GM18870 (cell line): ENCODE results near the gene TMEM203.

Experiments
- ATAC-seq: cut with Tn5 transposase; IDR thresholded peaks from one replicate; pipeline ENCODE4 v1.9.1; 2021; ENCODE audit warnings: moderate library complexity; ENCODE audit not compliant: unreplicated experiment

The TMEM203 gene

DNA sequence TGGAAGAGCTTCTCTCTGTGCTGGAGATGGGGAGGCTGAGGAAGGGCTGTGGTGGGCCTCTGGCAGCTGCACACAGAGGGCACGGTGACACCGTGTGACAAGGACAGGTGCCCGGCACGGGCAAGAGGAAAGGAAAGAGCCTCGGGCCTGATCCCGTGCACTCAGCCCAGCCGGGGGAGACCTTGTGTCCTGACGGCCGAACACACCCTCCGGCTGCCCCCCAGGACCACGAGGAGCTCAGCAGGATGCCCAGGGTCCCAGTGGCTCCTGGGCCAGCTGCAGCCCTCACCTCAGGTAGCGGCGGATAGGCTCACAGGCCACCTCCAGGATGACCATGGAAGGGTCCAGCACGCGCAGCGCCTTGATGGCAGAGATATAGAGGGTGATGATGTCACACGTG, 22.6 kb downstream of the TMEM203 start:
- ATAC-seq = no peak

GRCh38 chr9:137181680-137182079, 23.8 kb downstream of the TMEM203 start:
- no peak for ATAC-seq

DNA sequence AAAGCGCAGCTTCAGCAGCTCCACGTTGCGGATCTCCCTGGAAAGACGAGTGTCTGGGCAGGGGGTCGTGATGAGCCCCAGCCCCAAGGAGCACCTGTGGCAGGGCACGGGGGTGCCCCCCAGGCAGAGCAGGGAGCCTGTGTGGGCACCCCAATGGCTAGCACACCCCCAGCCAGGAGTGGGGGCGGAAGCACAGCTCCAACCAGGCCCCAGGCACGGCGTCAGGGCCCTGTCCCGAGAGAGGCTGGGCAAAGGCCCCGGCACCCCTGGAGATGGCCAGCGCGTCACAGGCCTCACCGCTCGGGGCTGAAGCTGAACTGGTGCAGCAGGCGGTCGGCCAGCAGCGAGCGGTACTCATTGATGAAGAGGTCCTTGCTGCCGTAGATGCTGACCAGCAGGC, 25.0 kb downstream of the TMEM203 start:
- ATAC-seq = no peak

- ATAC-seq = no peak
These were observed 25.7 kb downstream of the TMEM203 start for GRCh38 chr9:137179761-137180160.

- no peak for ATAC-seq
These were observed 26.4 kb downstream of the TMEM203 start for GRCh38 chr9:137178939-137179630.

DNA sequence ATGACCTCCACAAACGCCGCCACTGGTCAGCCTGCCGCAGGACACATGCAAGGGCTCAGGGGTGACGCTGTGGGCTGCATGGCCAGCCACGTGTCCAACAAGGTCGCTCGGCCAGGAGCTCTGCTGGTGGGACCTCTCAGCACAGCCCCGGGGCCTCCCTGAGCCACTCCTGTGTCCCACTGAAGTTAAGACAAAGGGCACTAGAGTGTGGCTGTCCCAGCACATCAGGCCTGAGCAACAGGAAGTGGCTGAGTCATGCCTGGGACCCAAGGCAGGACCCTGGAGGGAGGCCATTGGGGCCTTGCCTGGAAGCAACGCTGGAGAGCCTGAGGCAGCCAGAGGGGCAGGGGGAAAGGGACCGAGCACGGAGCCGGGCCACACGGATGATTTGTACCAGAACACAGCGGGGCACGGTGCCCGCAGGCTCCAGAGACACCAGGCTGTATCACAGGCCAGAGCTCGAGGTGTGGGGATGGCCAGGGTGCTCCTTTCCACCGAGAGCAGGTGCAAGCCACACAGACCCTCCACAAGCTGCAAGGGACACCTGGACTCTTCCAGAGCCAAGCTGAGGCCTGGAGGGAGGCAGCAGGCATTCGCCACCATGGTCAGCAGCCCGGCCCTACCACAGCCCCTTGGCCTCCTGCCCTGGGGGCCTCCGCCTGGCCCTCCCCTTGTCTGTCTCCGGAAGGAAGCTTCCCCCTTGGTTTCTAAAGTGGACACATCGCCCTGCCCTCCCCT, 27.1 kb downstream of the TMEM203 start:
- no peak for ATAC-seq

DNA sequence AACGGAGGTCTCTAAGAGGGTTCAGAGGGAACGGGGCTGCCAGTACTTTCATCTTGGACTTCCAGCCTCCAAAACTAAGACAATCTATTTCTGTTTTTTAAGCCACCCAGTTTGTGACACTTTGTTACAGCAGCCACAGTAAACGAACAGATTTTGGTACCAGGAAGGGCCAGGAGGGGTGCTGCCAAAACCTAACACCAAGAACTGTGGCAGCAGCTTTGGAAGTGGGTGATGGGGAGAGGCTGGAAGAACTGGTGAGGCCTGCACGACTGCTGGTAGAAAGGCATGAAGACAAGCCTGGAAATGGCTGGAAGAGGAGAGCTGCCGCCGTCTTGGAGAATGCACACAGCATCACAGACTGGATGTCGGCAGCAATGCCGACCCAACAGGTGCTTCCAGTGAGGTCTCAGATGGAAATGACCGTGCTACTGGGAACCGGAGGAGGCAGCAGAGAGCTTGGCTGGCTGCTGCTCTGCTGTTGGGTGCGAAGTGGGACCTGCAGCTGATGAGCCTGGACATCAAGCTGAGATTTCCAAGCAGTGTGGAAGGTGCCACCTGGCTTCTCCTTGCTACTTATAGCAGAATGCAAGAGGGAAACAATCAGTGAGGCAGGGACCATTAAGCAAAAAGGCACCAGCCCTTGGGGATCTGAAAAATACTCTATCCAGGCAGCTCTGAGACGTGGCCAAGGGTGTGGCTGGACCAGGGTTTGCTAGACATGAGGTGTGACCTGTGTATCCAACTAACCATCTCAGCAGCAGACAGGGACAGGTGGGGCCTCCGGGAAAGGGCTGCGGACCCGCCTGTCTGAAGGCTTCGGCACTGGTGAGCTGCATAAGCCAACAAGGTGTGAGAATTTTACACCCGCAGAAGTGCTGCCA, 28.9 kb downstream of the TMEM203 start:
- ATAC-seq = no peak

GRCh38 chr9:137175345-137175961, 30.0 kb downstream of the TMEM203 start:
- ATAC-seq = no peak

DNA sequence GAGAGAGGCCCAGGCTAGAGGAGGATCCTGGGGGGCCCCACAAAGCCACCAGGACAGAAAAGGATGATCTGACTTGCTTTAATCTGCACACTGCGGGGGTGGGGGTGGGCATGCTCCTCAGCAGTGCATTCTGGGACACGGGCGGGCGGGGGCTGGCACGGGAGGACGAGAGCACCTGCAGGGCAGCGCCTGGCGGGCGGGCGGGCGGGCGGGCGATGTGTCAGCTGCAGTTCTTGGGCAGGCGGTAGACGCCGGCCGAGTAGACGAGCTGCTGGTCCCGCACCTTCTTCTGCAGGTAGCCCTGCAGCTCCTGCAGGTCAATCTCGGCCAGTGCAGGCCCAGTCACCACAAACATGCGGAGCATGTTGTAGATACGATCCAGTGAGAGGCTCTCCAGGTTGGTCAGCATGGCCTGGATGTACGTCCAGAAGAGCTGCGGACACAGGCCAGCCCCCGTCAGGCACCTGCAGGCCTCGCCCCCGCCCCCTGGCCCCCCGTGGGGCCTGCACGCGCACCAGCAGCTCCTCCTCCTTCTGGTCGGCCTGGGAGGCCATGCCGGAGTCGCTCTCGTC, 30.6 kb downstream of the TMEM203 start:
- ATAC-seq = no peak

DNA sequence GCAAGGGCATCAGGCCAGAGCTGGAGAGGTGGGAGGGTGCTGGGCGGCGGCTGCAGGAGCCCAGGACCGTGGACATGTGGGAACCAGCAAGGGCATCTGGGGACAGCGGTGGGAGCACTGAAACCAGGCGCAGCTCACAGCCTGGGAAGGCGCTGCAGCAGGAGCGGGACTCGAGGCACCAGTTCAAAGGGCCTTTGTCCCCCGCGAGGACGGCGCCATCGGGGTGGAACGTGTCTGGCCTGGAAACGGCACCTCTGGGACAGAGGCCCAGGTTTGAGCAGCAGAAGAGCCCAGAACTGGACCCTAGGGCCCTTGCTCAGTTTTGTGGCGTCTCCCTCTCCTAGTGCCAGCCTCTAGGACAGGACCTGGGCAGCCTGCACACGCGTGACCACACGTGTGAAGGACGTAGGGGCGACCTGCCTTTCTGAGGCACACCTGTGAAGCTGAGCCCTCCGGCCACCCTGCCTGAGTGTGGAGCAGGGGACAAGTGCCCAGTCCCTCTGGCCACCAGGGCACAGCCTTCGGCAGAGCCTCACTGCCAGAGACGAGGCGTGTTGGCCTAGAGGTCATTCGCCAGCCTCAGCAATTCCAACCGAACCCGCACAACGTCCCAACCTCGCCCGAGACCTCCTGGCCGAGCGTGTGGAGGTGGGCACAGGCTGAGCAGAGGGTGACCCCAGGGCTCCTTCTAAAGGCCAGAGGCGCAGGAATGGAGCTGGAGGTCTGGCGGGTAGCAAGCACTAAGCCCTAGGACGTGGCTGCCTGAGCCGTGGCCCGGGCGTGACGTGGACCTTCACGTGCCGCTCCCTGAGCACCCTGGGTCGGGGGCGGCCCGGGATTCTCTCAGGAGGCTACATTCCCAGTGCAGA, 31.4 kb downstream of the TMEM203 start:
- no peak for ATAC-seq

DNA sequence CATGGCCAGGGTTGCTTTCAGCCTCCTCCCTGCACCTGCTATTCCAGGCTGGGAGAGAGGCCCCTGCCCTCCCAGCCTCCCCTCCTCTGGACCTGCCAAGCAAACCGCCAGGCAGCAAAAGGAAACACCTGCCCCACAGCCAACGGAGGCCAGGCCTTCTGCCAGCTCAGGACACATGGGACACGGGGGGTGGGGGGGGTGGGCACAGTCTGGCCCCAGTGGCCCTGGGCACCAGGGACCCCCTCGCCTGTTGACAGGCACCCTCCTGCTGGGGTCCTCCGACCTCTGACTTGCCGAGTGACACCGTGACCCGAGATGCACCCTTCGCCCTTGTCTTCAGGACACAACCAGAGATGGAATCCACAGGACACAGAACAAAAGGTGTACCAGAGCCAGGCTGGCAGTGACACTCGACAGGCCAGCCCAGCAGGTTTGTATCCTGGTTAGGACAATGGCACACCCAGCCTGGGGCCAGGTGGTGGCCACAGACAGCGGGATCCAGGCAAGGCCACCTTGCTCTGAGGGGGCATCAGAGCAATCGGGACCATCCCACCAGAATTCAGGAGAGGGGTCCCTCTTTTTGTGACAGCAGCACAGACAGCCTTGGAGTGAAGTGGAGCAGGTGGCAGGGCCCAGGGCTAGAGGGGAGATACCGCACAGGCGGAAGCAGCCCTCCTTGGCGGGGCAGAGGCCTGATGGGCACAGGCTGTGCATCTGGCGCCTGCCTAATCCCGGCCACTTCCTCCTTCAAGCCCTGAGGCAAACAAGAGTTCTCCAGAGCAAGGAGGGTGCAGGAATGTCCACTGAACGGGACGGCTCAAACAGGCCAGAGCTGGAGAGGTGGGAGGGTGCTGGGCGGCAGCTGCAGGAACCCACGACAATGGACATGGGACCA, 32.3 kb downstream of the TMEM203 start:
- ATAC-seq = no peak

- ATAC-seq = no peak
These were observed 34.1 kb downstream of the TMEM203 start for GRCh38 chr9:137171149-137171900.

DNA sequence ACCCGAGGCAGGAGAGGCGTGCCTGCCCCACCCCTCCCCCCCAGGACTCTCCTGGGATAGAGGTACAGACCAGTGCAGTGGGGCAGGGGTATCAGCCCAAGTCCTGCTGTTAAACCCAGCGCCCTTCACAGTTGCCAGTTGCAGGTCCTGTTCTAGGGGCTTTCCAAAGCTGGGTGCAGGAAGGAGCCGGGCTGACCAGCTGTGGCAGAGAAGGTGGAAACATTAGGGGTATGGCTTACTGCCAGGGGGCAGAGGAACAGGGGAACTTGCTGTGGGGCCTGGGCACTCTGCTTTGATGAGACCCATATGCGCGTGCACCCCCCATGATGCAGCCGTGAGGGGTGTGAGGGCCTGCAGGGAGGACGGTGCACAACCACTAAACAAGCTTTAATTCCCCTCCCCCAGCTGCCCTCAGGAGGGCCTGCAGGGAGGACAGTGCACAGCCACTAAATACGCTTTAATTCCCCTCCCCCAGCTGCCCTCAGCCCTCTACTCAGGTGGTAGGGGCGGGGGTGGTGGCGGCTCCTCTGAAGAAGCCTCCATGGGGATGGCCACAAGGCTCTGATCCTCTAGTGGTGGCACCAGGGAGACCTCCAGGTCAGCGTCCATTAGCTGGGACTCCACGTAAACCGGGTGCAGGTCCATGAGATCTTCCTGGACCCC, 34.8 kb downstream of the TMEM203 start:
- no peak for ATAC-seq

DNA sequence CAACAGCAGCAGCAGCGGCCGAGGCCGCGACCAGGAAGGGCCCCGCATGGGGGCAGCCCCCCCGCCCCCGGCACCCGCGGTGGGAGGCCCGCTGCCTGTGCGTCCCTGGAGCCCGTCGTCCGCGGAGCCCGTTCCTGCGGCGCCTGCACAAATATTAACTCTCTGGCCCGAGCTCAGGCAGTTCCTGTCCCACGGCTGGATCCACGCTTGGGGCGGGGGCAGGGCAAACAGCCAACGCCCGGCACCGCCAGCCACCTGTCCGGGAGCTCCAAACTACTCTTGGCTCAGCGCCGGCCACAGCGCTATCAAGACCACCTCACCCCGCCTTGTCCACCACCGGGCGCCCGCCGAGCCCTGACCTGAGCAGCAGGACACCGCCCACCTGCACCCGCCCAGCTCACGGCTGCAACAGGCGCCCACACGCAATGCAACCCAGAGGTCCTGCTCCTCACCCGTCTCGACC, 35.5 kb downstream of the TMEM203 start, which contains the start of gene LRRC26:
TSS of gene LRRC26 (minus strand) at position 156 of the 463 bp plus-strand sequence. CDS start at position 48, 108 bp downstream.
- ATAC-seq = no peak

DNA sequence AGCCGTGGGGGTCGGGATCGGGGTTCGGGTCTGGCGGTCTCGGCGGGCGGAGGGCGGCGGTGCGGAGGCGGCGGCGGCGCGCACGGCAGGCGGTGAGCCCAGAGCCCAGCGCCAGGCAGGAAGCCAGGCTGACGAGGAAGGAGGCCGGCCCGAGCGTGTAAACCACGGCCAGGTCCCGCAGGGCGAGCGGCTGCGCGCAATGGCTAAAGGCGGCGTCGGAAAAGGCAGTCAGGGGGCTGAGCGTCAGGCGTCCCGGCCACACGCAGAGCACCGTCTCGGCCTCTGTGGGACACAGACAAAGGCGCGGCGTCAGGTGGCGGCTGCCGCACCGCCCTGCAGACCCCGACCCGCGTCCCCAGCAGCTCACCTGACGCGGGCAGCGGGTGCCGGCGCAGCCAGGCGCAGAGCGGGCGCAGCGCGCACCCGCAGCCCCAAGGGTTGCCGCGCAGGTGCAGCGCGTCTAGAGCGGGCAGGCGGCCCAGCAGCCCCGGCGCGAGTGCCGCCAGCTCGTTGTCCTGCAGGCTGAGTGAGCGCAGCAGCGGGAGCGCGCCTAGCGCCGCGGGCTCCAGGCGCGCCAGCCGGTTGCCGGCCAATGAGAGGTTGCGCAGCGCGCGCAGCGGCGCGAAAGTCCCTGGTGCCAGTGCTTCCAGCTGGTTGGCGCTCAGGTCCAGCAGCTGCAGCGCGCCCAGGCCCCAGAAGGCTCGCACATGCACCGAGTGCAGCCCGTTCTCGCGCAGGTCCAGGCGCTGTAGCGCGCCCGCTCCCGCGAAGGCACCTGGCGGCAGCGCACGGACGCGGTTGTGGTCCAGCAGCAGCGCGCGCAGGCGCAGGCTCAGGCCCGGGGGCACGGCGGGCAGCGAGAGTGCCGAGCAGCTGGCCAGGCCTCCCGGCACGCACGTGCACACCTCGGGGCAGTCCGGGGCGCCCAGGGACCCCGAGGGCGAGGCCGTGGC, 36.3 kb downstream of the TMEM203 start:
- no peak for ATAC-seq

GRCh38 chr9:137168573-137168903, 36.9 kb downstream of the TMEM203 start:
- ATAC-seq = no peak
